ENCODE data around the gene FIBCD1. TPM values are rescaled to one million over a fixed set of nuclear protein-coding genes. Genes with fewer than 3 reads are reported as not detected.
A peak's percentile ranks its signal among the peaks of the same experiment; 100 is the strongest.

FIBCD1 gene
- total and polyA plus RNA-seq, 11 donors = 0.24 to 3.9 (median 1.3) TPM; not detected in 2

- H3K9me3 ChIP-seq = no peaks in the 10 kb centered on the region
- H3K27me3 ChIP-seq = peaks cover 21 to 50% (median 30%) of the 10 kb centered on the region in 9 donors
- TF ChIP-seq CTCF (IDR thresholded peaks at IDR 0.05) = no peak
- TF ChIP-seq POLR2A (IDR thresholded peaks at IDR 0.05) = no peak
- WGBS, 4 donors = 63 to 88% (median 73%) methylated on average over 10 to 13 of the region's 13 CpGs
- H3K27ac ChIP-seq = no peak overlapping the region
- intact Hi-C loops (cut with DNase I) = loop anchor here in 8 of 10 donors (5.0 to 10.0 kb wide), 8 partner anchors 54 to 241 kb away; no protein-coding TSS in a partner anchor
- H3K4me1 ChIP-seq = peaks cover 0 to 24% (median 10%) of the 10 kb centered on the region in 12 donors
- H3K36me3 ChIP-seq = no peaks in the 10 kb centered on the region
- ATAC-seq (no peak), DNase-seq (no peak)
- no peak overlapping the region for H3K4me3 ChIP-seq
Observed at GRCh38 chr9:130943221-130943620, 4.2 kb upstream of the FIBCD1 start.

GRCh38 chr9:130942679-130943078 is 3.6 kb upstream of the FIBCD1 start:
- no peak overlapping the region for H3K4me3 ChIP-seq
- no peaks in the 10 kb centered on the region for H3K36me3 ChIP-seq
- intact Hi-C loops (cut with DNase I) = loop anchor here in 8 of 10 donors (5.0 to 10.0 kb wide), 8 partner anchors 55 to 240 kb away; no protein-coding TSS in a partner anchor
- H3K9me3 ChIP-seq = no peaks in the 10 kb centered on the region
- peaks cover 0 to 29% (median 15%) of the 10 kb centered on the region in 12 donors for H3K4me1 ChIP-seq
- TF ChIP-seq CTCF (IDR thresholded peaks at IDR 0.05) = no peak
- no peak for TF ChIP-seq POLR2A (IDR thresholded peaks at IDR 0.05)
- DNase-seq (no peak), ATAC-seq (no peak)
- H3K27me3 ChIP-seq = peaks cover 26 to 55% (median 35%) of the 10 kb centered on the region in 9 donors
- H3K27ac ChIP-seq = no peak overlapping the region
- WGBS, 4 donors = 80 to 87% (median 83%) methylated on average over 10 of the region's 10 CpGs

- intact Hi-C loops (cut with DNase I) = loop anchor here in 8 of 10 donors (5.0 to 10.0 kb wide), 8 partner anchors 55 to 240 kb away; no protein-coding TSS in a partner anchor
- TF ChIP-seq CTCF (IDR thresholded peaks at IDR 0.05) (no peak), POLR2A (IDR thresholded peaks at IDR 0.05) (no peak)
- no peak overlapping the region for H3K4me3 ChIP-seq
- no peak overlapping the region for H3K27ac ChIP-seq
- H3K27me3 ChIP-seq = peaks cover 32 to 61% (median 41%) of the 10 kb centered on the region in 9 donors
- 81 to 89% (median 86%) methylated on average over 6 of the region's 6 CpGs for WGBS, 4 donors
- no peaks in the 10 kb centered on the region for H3K9me3 ChIP-seq
- H3K4me1 ChIP-seq = peaks cover 0 to 30% (median 15%) of the 10 kb centered on the region in 12 donors
- H3K36me3 ChIP-seq = no peaks in the 10 kb centered on the region
- DNase-seq (no peak), ATAC-seq (no peak)
Observed at GRCh38 chr9:130942084-130942483, 3.0 kb upstream of the FIBCD1 start.

- Histone ChIP-seq H3K27me3 (peaks cover 37 to 71% (median 52%) of the 10 kb centered on the region in 9 donors), H3K27ac (no peak overlapping the region), H3K4me3 (no peak overlapping the region), H3K4me1 (peaks cover 0 to 30% (median 16%) of the 10 kb centered on the region in 12 donors), H3K36me3 (no peaks in the 10 kb centered on the region), H3K9me3 (no peaks in the 10 kb centered on the region)
- DNase-seq (peak in 4 of 5 donors; percentile 51 to 64 (median 60)), ATAC-seq (peak; percentile 59 to 78 (median 68))
- WGBS, 4 donors = 7 to 8% (median 7%) methylated on average over 29 to 36 of the region's 36 CpGs
- intact Hi-C loops (cut with DNase I) = loop anchor here (2.0 to 10.0 kb wide), 12 partner anchors 56 to 240 kb away; no protein-coding TSS in a partner anchor
- TF ChIP-seq POLR2A (IDR thresholded peaks at IDR 0.05) (peak in 1 of 2 donors; percentile 36), CTCF (IDR thresholded peaks at IDR 0.05) (peak; percentile 75 to 89 (median 80))
Observed at GRCh38 chr9:130940693-130941576, 1.9 kb upstream of the FIBCD1 start.
